ENCODE results near the gene GPATCH1. TPM values are rescaled to one million over a fixed set of nuclear protein-coding genes. Genes with fewer than 3 reads are reported as not detected.

Gene GPATCH1
- total and polyA plus RNA-seq, 2 of the 4 experiments (the other 2 are of a cell fraction) = 5.1 to 7.5 TPM

GRCh38 chr19:33168528-33168927 lies 87.5 kb downstream of the GPATCH1 start:
- no peak overlapping the region for H2AK5ac ChIP-seq (ENCODE audit: low read depth, low read length)
- no CpG with 5 or more reads among the region's 1 CpG for WGBS, 2 experiments (ENCODE audit: extremely low coverage in 2 of 2, insufficient read length in 1 of 2)
- H2BK15ac ChIP-seq (ENCODE audit: low read depth, low read length) = no peak overlapping the region
- DNase-seq (no peak), ATAC-seq (ENCODE audit: low read depth) (no peak)
- H3K18ac ChIP-seq (ENCODE audit: low read depth, low read length) = no peak overlapping the region
- no peak overlapping the region for H4K5ac ChIP-seq (ENCODE audit: low read depth, low read length)
- no peak overlapping the region for H3K27ac ChIP-seq (ENCODE audit: insufficient read depth, low read length)
- no peak overlapping the region for H3K14ac ChIP-seq (replicated peaks; ENCODE audit: low read depth, low read length)
- H2BK20ac ChIP-seq (ENCODE audit: low read depth, low read length) = no peak overlapping the region
- no peak overlapping the region for H2AFZ ChIP-seq (replicated peaks; ENCODE audit: low read length, poor library complexity)
- H3K4me2 ChIP-seq (ENCODE audit: low read depth, low read length) = no peak overlapping the region
- H3K79me1 ChIP-seq (ENCODE audit: low read depth in 1 of 2, low read length in 2 of 2) = peaks cover 0 to 4% of the 10 kb centered on the region in 2 experiments; a peak in 2 of 4 replicates
- H3K56ac ChIP-seq (ENCODE audit: extremely low read depth, insufficient read depth, low read length) = no peak overlapping the region
- H3K23ac ChIP-seq (ENCODE audit: low read depth, low read length) = no peak overlapping the region
- no peak overlapping the region for H3K4ac ChIP-seq (ENCODE audit: low read depth, low read length)
- H3K36me3 ChIP-seq (ENCODE audit: control insufficient read depth, insufficient read depth, low read length) = no peaks in the 10 kb centered on the region
- TF ChIP-seq MXI1 (IDR thresholded peaks at IDR 0.05; ENCODE audit: borderline replicate concordance, low read depth, low read length) = no peak
- no peak for TF ChIP-seq FOS (IDR thresholded peaks at IDR 0.05; ENCODE audit: low read depth, low read length)
- TF ChIP-seq CHD1 (IDR thresholded peaks at IDR 0.05; ENCODE audit: low read depth, low read length) = no peak
- TF ChIP-seq MAZ (IDR thresholded peaks at IDR 0.05; ENCODE audit: borderline replicate concordance, low read depth, low read length) = no peak
- TF ChIP-seq USF2 (IDR thresholded peaks at IDR 0.05; ENCODE audit: low read depth, low read length) = no peak
- peaks cover 2% of the 10 kb centered on the region for H3K4me1 ChIP-seq (ENCODE audit: control insufficient read depth, insufficient read depth, low read length)
- H4K20me1 ChIP-seq (ENCODE audit: insufficient read depth, low read length) = peaks cover 3% of the 10 kb centered on the region; the same call in 1 of the 2 replicates
- no peak overlapping the region for H4K91ac ChIP-seq (ENCODE audit: insufficient read depth, low read depth, low read length)
- no peaks in the 10 kb centered on the region for H3K27me3 ChIP-seq (ENCODE audit: control insufficient read depth, insufficient read depth, low read length)
- no peak overlapping the region for H3K9ac ChIP-seq (ENCODE audit: low read depth, low read length)
- CTCF ChIA-PET = interaction anchor here (1.1 kb wide), 1 partner anchor 43 kb away, joined by 3 read pairs; no protein-coding TSS in a partner anchor
- intact Hi-C loops (cut with micrococcal nuclease) = no loop called here
- POLR2A ChIA-PET (ENCODE audit: unreplicated experiment) = no interaction called here
- no peak overlapping the region for H4K8ac ChIP-seq (ENCODE audit: low read depth in 2 of 2, low read length in 2 of 2)
- in situ Hi-C loops (cut with MboI; ENCODE audit: low sequenced_read_pairs) = no loop called here
- H2BK5ac ChIP-seq (ENCODE audit: low read depth, low read length, poor library complexity, severe bottlenecking) = no peak overlapping the region
- no TSS peak for BruUV-seq (replicated peaks)
- no peak overlapping the region for H2BK120ac ChIP-seq (ENCODE audit: low read depth, low read length)
- no peaks in the 10 kb centered on the region for H3K9me3 ChIP-seq (ENCODE audit: control insufficient read depth, insufficient read depth, low read length)
- H2AK9ac ChIP-seq (replicated peaks; ENCODE audit: low read depth, low read length, poor library complexity) = no peak overlapping the region
- no peaks in the 10 kb centered on the region for H3K9me1 ChIP-seq (ENCODE audit: insufficient read depth, low read length)
- dilution Hi-C loops (cut with HindIII; ENCODE audit: low sequenced_read_pairs, unreplicated experiment) = no loop called here
- no peak overlapping the region for H3K4me3 ChIP-seq (ENCODE audit: insufficient read depth, low read depth, low read length)

Data from IMR-90 (cell line).